H1 (cell line): Measurements from ENCODE around the gene PLEKHA5. TPM values are rescaled to one million over a fixed set of nuclear protein-coding genes. Genes with fewer than 3 reads are reported as not detected.

Experiments used
- CTCF ChIA-PET: fragments of 300-600 bp; sonication (Branson Sonifier 250); formaldehyde crosslinking; loops from one replicate; lab custom pipeline; 2021; ENCODE audit not compliant: partially characterized antibody; lab: Charles Lee
- POLR2A ChIA-PET: fragments of 300-600 bp; sonication (Branson Sonifier 250); formaldehyde crosslinking; loops from one replicate; lab custom pipeline; 2021; ENCODE audit warnings: inconsistent platforms; ENCODE audit not compliant: partially characterized antibody; lab: Charles Lee
- DNase-seq, 2 experiments: peaks; one replicate each; pipeline versions ENCODE4 v3.0.0 to v3.0.0-alpha.2; 2010 to 2022; ENCODE audit warnings: low spot score in 2 of 2, low read depth in 1 of 2, mixed read lengths in 1 of 2
- FAIRE-seq: peaks from 2 replicates; lab custom pipeline; 2011; peaks lifted over from hg19 to GRCh38; lab: Jason Lieb, UNC
- H2AFZ ChIP-seq: 2 replicates; pipeline ENCODE4 v1.8.1; 2012; ENCODE audit warnings: low read length, inconsistent platforms
- H2AK5ac ChIP-seq: 2 replicates; pipeline ENCODE4 v1.6.1; 2013; ENCODE audit warnings: low read depth, low read length
- H2BK120ac ChIP-seq: replicated peaks from 2 replicates; pipeline ENCODE3; 2013; ENCODE audit warnings: low read depth, low read length, inconsistent platforms
- H2BK12ac ChIP-seq: 2 replicates; pipeline ENCODE4 v1.6.1; 2013; ENCODE audit warnings: low read depth, low read length
- H2BK15ac ChIP-seq: 2 replicates; pipeline ENCODE4 v1.6.1; 2013; ENCODE audit warnings: low read length
- H2BK20ac ChIP-seq: 2 replicates; pipeline ENCODE4 v1.6.1; 2013; ENCODE audit warnings: low read length
- H2BK5ac ChIP-seq: 2 replicates; pipeline ENCODE4 v1.6.1; 2013; ENCODE audit warnings: low read depth, low read length
- H3K14ac ChIP-seq: 2 replicates; pipeline ENCODE4 v1.6.1; 2013; ENCODE audit warnings: inconsistent platforms; ENCODE audit not compliant: insufficient read length
- H3K18ac ChIP-seq: 2 replicates; pipeline ENCODE4 v1.6.1; 2013; ENCODE audit warnings: low read length; ENCODE audit errors: extremely low read depth
- H3K23ac ChIP-seq: 2 replicates; pipeline ENCODE4 v1.6.1; 2013; ENCODE audit warnings: inconsistent platforms; ENCODE audit not compliant: insufficient read length
- H3K23me2 ChIP-seq: 2 replicates; pipeline ENCODE4 v1.6.1; 2013; ENCODE audit warnings: low read depth, low read length
- H3K27ac ChIP-seq: 2 replicates; pipeline ENCODE4 v1.6.1; 2011; ENCODE audit warnings: low read depth, low read length, inconsistent platforms
- H3K27me3 ChIP-seq, 4 experiments: replicated peaks in 1 of 4; 1 replicate in 1 of 4; 2 replicates in 3 of 4; pipeline versions ENCODE4 v1.6.1 to v1.8.1; 2011 to 2013; ENCODE audit warnings: low read length in 3 of 4, mild to moderate bottlenecking in 3 of 4, inconsistent platforms in 2 of 4, mixed read lengths in 2 of 4, moderate library complexity in 1 of 4; ENCODE audit not compliant: control insufficient read depth in 3 of 4, insufficient read depth in 3 of 4; ENCODE audit errors: extremely low read depth in 1 of 4
- H3K36me3 ChIP-seq, 4 experiments: 2 replicates each; pipeline versions ENCODE4 v1.6.1 to v1.8.1; 2011 to 2013; ENCODE audit warnings: mild to moderate bottlenecking in 4 of 4, low read length in 3 of 4, moderate library complexity in 2 of 4, control low read depth in 1 of 4, inconsistent platforms in 1 of 4; ENCODE audit not compliant: insufficient read depth in 4 of 4, control insufficient read depth in 2 of 4
- H3K4ac ChIP-seq: replicated peaks from 2 replicates; pipeline ENCODE3; 2013; ENCODE audit warnings: low read length, low read depth, mixed read lengths, inconsistent platforms; ENCODE audit not compliant: insufficient read length
- H3K4me1 ChIP-seq, 4 experiments: replicated peaks in 1 of 4; 1 replicate in 1 of 4; 2 replicates in 3 of 4; pipeline versions ENCODE4 v1.6.1 to v1.8.1; 2011 to 2013; ENCODE audit warnings: low read length in 3 of 4, inconsistent platforms in 2 of 4, mixed read lengths in 1 of 4; ENCODE audit not compliant: insufficient read depth in 4 of 4, control insufficient read depth in 3 of 4
- H3K4me2 ChIP-seq, 2 experiments: 2 replicates each; pipeline versions ENCODE4 v1.6.1 to v1.8.1; 2011 to 2013; ENCODE audit warnings: low read depth in 2 of 2, low read length in 2 of 2, control low read depth in 1 of 2, inconsistent platforms in 1 of 2, mild to moderate bottlenecking in 1 of 2; ENCODE audit not compliant: insufficient read depth in 1 of 2
- H3K4me3 ChIP-seq, 4 experiments: fragments of 200-600, 300-600 bp in 1 of 4; sonication (generic), shearing (Covaris generic), sonication (Bioruptor Twin) in 1 of 4; 2 replicates each; pipeline versions ENCODE4 v1.5.1 to v1.8.1; 2011 to 2016; ENCODE audit warnings: low read length in 4 of 4, low read depth in 3 of 4, control low read depth in 2 of 4, inconsistent platforms in 2 of 4, mild to moderate bottlenecking in 2 of 4, mixed read lengths in 1 of 4, moderate library complexity in 1 of 4; ENCODE audit not compliant: insufficient read depth in 2 of 4; ENCODE audit errors: extremely low read depth in 1 of 4
- H3K56ac ChIP-seq: replicated peaks from 2 replicates; pipeline ENCODE3; 2013; ENCODE audit warnings: low read depth, mild to moderate bottlenecking, mixed read lengths, low read length, inconsistent platforms; ENCODE audit not compliant: insufficient read length
- H3K79me1 ChIP-seq: 2 replicates; pipeline ENCODE4 v1.6.1; 2013; ENCODE audit warnings: low read depth, low read length, control low read depth
- H3K79me2 ChIP-seq, 2 experiments: 2 replicates each; pipeline versions ENCODE4 v1.6.1 to v1.8.1; 2012 to 2013; ENCODE audit warnings: low read length in 2 of 2, mild to moderate bottlenecking in 2 of 2, inconsistent platforms in 1 of 2; ENCODE audit not compliant: insufficient read depth in 2 of 2, control insufficient read depth in 1 of 2
- H3K9ac ChIP-seq, 4 experiments: replicated peaks in 1 of 4; 1 replicate in 1 of 4; 2 replicates in 3 of 4; pipeline versions ENCODE4 v1.6.1 to v1.8.1; 2011 to 2013; ENCODE audit warnings: low read depth in 3 of 4, low read length in 3 of 4, control low read depth in 2 of 4, mild to moderate bottlenecking in 2 of 4, moderate library complexity in 2 of 4, inconsistent platforms in 1 of 4; ENCODE audit errors: extremely low read depth in 1 of 4
- H3K9me3 ChIP-seq, 2 experiments: 2 replicates each; pipeline versions ENCODE4 v1.6.1 to v1.8.1; 2012 to 2013; ENCODE audit warnings: mild to moderate bottlenecking in 2 of 2, moderate library complexity in 2 of 2, control low read depth in 1 of 2, inconsistent platforms in 1 of 2, low read depth in 1 of 2, low read length in 1 of 2, mixed read lengths in 1 of 2; ENCODE audit not compliant: insufficient read depth in 2 of 2
- H4K20me1 ChIP-seq, 2 experiments: replicated peaks in 1 of 2; 2 replicates each; pipeline versions ENCODE3 to v1.8.1; 2011 to 2013; ENCODE audit warnings: inconsistent platforms in 2 of 2, low read length in 2 of 2, mild to moderate bottlenecking in 1 of 2; ENCODE audit not compliant: insufficient read depth in 2 of 2, control insufficient read depth in 1 of 2
- H4K5ac ChIP-seq: 2 replicates; pipeline ENCODE4 v1.6.1; 2013; ENCODE audit warnings: low read length, low read depth, mixed read lengths, inconsistent platforms; ENCODE audit not compliant: insufficient read length
- H4K8ac ChIP-seq: 2 replicates; pipeline ENCODE4 v1.8.0; 2013; ENCODE audit warnings: mild to moderate bottlenecking, moderate library complexity, low read length, inconsistent platforms; ENCODE audit not compliant: insufficient read depth; ENCODE audit errors: extremely low read depth
- H4K91ac ChIP-seq: replicated peaks from 2 replicates; pipeline ENCODE3; 2013; ENCODE audit warnings: low read length, mixed read lengths, inconsistent platforms; ENCODE audit not compliant: insufficient read length
- ASH2L ChIP-seq: fragments of 200-600, 300-600 bp; sonication (generic); IDR thresholded peaks from one replicate; pipeline ENCODE4 v1.7.1; 2017; ENCODE audit warnings: low read length
- BRCA1 ChIP-seq: IDR thresholded peaks from 2 replicates; pipeline ENCODE4 v1.6.1; 2012; ENCODE audit warnings: low read depth, low read length, improper control_type of control experiment
- MAFK ChIP-seq: IDR thresholded peaks from 2 replicates; pipeline ENCODE4 v1.6.1; 2012; ENCODE audit warnings: low read depth, mild to moderate bottlenecking, improper control_type of control experiment, low read length
- SRF ChIP-seq: IDR thresholded peaks from 2 replicates; pipeline ENCODE4 v1.6.1; 2011; ENCODE audit warnings: mild to moderate bottlenecking, low read depth, low read length, moderate library complexity
- WGBS, 2 experiments: shearing (Covaris generic) in 1 of 2; methylation state at CpG; one replicate each; pipeline versions ENCODE4 v1.1.6 to v1.1.7; 2013 to 2015; ENCODE audit warnings: low lambda C conversion rate in 2 of 2, mixed read lengths in 2 of 2, inconsistent platforms in 1 of 2, low coverage in 1 of 2, missing lambda C conversion rate in 1 of 2; ENCODE audit not compliant: insufficient replicate concordance in 2 of 2, insufficient coverage in 1 of 2, insufficient read length in 1 of 2; ENCODE audit errors: extremely low coverage in 1 of 2, missing lambda C conversion rate in 1 of 2; 5-methylcytosine and 5-hydroxymethylcytosine counted together
- polyA plus RNA-seq, 7 experiments: library from polyadenylated mRNA; depleted of rRNA in 3 of 7; stranded (reverse) in 5 of 7; unstranded in 2 of 7; fragments of >200 nt in 5 of 7; fragments of 200-250 nt in 2 of 7; gene quantifications; 1 replicate in 5 of 7; 2 replicates in 1 of 7; 4 replicates in 1 of 7; pipeline versions ENCODE4 v1.2.1 to v1.2.3, GENCODE V29; 2011 to 2013; ENCODE audit warnings: missing spikeins in 2 of 7, mixed read lengths in 2 of 7
- total RNA-seq: library from RNA; stranded (reverse); fragmentation: NEBNext Ultra II Directional; extraction: Animal tissue kit (Norgen Biotek cat#: 25700); gene quantifications from 2 replicates; pipeline ENCODE4 v1.2.1, GENCODE V29; 2021

The PLEKHA5 gene
- total and polyA plus RNA-seq, 2 of the 8 experiments (the other 6 are each of a cell fraction or from before 2014, with no cell fraction given): 17.2 to 66.1 TPM

DNA sequence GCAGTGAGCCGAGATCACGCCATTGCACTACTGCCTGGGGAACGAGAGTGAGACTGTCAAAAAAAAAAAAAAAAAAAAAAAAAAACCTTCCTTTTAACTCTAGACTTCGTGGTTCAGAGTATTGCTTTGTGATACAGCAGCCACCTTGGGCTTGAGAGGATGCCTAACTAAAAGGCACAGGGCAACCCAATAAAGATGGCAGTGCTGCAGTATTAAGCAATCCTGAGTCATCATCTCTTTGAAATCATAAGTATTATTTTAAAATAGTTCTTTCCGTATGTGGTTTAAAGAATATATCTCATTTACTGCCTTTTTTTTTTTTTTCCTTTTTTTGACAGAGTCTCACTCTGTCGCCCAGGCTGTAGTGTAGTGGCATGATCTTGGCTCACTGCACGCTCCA, 116.1 kb downstream of the PLEKHA5 start:
- H3K18ac ChIP-seq: no peak overlapping the region
- H3K27ac ChIP-seq: no peak overlapping the region
- H3K4me2 ChIP-seq: no peak overlapping the region
- H4K8ac ChIP-seq: no peak overlapping the region; the same call in 1 of the 2 replicates
- no peak overlapping the region for H2AFZ ChIP-seq
- no peak overlapping the region for H3K4ac ChIP-seq
- H3K4me3 ChIP-seq: no peak overlapping the region
- no peaks in the 10 kb centered on the region for H3K23me2 ChIP-seq
- no peak overlapping the region for H2AK5ac ChIP-seq
- no peaks in the 10 kb centered on the region for H3K36me3 ChIP-seq
- H3K27me3 ChIP-seq: no peaks in the 10 kb centered on the region
- TF ChIP-seq ASH2L (no peak), BRCA1 (no peak), MAFK (no peak), SRF (no peak)
- no peak overlapping the region for H2BK5ac ChIP-seq
- CTCF ChIA-PET: interaction anchor here (0.6 to 0.8 kb wide), 3 partner anchors 19 to 61 kb away, joined by 3 to 4 read pairs (median 3); no protein-coding TSS in a partner anchor
- H2BK120ac ChIP-seq: no peak overlapping the region
- DNase-seq: no peak
- no peak overlapping the region for H2BK20ac ChIP-seq
- no peak overlapping the region for H3K9ac ChIP-seq
- no peak overlapping the region for H3K56ac ChIP-seq
- H2BK12ac ChIP-seq: no peak overlapping the region
- POLR2A ChIA-PET: no interaction called here
- H3K79me1 ChIP-seq: no peaks in the 10 kb centered on the region
- peaks cover 0 to 5% (median 0%) of the 10 kb centered on the region in 4 experiments; a peak in 2 of 7 replicates for H3K4me1 ChIP-seq
- H3K23ac ChIP-seq: no peak overlapping the region
- H2BK15ac ChIP-seq: no peak overlapping the region
- H3K79me2 ChIP-seq: peaks cover 0 to 80% of the 10 kb centered on the region in 2 experiments; a peak in 3 of 4 replicates
- no peak for FAIRE-seq
- no peaks in the 10 kb centered on the region for H4K20me1 ChIP-seq
- no peaks in the 10 kb centered on the region for H3K9me3 ChIP-seq
- H4K91ac ChIP-seq: no peak overlapping the region
- WGBS, 2 experiments: 94% methylated on average over 6 of the region's 7 CpGs; no CpG with 5 or more reads in 1 of the 2 experiments
- H3K14ac ChIP-seq: no peak overlapping the region
- H4K5ac ChIP-seq: no peak overlapping the region
